ENCODE results near the gene KIZ. TPM values are rescaled to one million over a fixed set of nuclear protein-coding genes. Genes with fewer than 3 reads are reported as not detected.

KIZ gene
- total RNA-seq, 1 experiment from 2014 or later, result 17.6 TPM

GRCh38 chr20:21082584-21082983 is 43.3 kb upstream of the KIZ start:
- ATAC-seq (no peak), DNase-seq (ENCODE audit: low read depth, low spot score) (no peak)
- intact Hi-C loops (cut with micrococcal nuclease), result no loop called here
- Histone ChIP-seq H3K27ac (ENCODE audit: low read depth, low read length) (no peak overlapping the region), H3K9me3 (ENCODE audit: control insufficient read depth in 1 of 2, insufficient read depth in 1 of 2, low read depth in 1 of 2, low read length in 2 of 2) (no peaks in the 10 kb centered on the region), H3K4me2 (ENCODE audit: low read length) (no peak overlapping the region), H4K20me1 (ENCODE audit: insufficient read depth) (no peaks in the 10 kb centered on the region), H3K4me1 (ENCODE audit: control insufficient read depth in 1 of 2, insufficient read depth in 2 of 2, low read length in 2 of 2) (peaks cover 0 to 5% of the 10 kb centered on the region in 2 experiments; a peak in 2 of 4 replicates), H3K4me3 (replicated peaks in 1 of 2; ENCODE audit: low read depth in 1 of 2, low read length in 2 of 2) (no peak overlapping the region), H3K79me2 (ENCODE audit: insufficient read depth, low read length) (no peaks in the 10 kb centered on the region), H3K36me3 (ENCODE audit: control insufficient read depth in 1 of 2, insufficient read depth in 2 of 2, low read length in 2 of 2) (no peaks in the 10 kb centered on the region), H3K9me2 (ENCODE audit: insufficient read depth) (no peaks in the 10 kb centered on the region), H3K27me3 (ENCODE audit: insufficient read depth, low read length) (no peaks in the 10 kb centered on the region), H3K9ac (ENCODE audit: low read length) (no peak overlapping the region), H2AFZ (ENCODE audit: low read depth, low read length, poor library complexity, severe bottlenecking) (no peak overlapping the region)
- ChIA-PET CTCF (interaction anchor here (1.9 kb wide), 1 partner anchor 34 kb away, joined by 4 read pairs; no protein-coding TSS in a partner anchor), POLR2A (no interaction called here), RAD21 (ENCODE audit: low non-redundant PET in 1 of 2, low total read pairs in 2 of 2, uncharacterized antibody in 2 of 2, unreplicated experiment in 2 of 2) (no interaction called here)
- BruUV-seq (replicated peaks), result no TSS peak
- TF ChIP-seq ATF3 (IDR thresholded peaks at IDR 0.05) (no peak), SP1 (IDR thresholded peaks at IDR 0.05; ENCODE audit: low read depth) (no peak), SRF (IDR thresholded peaks at IDR 0.05; ENCODE audit: low read depth) (no peak), TCF7L2 (IDR thresholded peaks at IDR 0.05; ENCODE audit: borderline replicate concordance, extremely low read depth, insufficient read depth, insufficient read length) (no peak), EZH2phosphoT487 (IDR thresholded peaks at IDR 0.05; ENCODE audit: borderline replicate concordance) (no peak)
- TF ChIP-seq, protein P1, sequence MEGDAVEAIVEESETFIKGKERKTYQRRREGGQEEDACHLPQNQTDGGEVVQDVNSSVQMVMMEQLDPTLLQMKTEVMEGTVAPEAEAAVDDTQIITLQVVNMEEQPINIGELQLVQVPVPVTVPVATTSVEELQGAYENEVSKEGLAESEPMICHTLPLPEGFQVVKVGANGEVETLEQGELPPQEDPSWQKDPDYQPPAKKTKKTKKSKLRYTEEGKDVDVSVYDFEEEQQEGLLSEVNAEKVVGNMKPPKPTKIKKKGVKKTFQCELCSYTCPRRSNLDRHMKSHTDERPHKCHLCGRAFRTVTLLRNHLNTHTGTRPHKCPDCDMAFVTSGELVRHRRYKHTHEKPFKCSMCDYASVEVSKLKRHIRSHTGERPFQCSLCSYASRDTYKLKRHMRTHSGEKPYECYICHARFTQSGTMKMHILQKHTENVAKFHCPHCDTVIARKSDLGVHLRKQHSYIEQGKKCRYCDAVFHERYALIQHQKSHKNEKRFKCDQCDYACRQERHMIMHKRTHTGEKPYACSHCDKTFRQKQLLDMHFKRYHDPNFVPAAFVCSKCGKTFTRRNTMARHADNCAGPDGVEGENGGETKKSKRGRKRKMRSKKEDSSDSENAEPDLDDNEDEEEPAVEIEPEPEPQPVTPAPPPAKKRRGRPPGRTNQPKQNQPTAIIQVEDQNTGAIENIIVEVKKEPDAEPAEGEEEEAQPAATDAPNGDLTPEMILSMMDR (IDR thresholded peaks at IDR 0.05 in 2 of 3, conservative IDR thresholded peaks at IDR 0.05 in 1 of 3; ENCODE audit: borderline replicate concordance in 1 of 3, insufficient read depth in 1 of 3, low read depth in 2 of 3, low read length in 2 of 3), result no peak

DNA sequence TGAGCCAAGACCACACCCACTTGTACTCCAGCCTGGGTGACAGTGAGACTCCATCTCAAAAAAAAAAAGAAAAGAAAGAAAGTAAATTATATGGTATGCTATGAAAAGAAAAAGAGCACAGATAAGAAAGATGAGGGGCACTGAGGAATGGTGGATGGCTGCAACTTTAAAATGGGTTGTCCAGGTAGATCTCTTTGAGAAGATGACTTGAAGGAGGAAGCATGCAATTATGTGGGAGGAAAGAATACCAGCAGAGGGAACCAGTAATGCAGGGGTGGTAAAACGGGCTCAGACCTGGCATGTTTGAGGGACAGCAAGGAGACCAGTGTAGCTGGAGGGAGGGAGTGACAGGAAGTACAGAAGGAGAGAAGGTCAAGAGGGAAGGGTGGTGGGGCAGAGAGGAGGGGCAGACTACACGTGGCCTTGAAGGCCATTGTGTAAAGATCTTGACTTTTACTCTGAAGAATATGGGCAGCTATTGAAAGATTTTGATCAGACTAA is 42.0 kb upstream of the KIZ start:
- no peak overlapping the region for H3K4me3 ChIP-seq (replicated peaks in 1 of 2; ENCODE audit: low read depth in 1 of 2, low read length in 2 of 2)
- H3K4me1 ChIP-seq (ENCODE audit: control insufficient read depth in 1 of 2, insufficient read depth in 2 of 2, low read length in 2 of 2), result peaks cover 0 to 5% of the 10 kb centered on the region in 2 experiments; a peak in 2 of 4 replicates
- ChIA-PET RAD21 (ENCODE audit: low non-redundant PET in 1 of 2, low total read pairs in 2 of 2, uncharacterized antibody in 2 of 2, unreplicated experiment in 2 of 2) (no interaction called here), POLR2A (no interaction called here), CTCF (interaction anchor here (1.2 kb wide), 1 partner anchor 35 kb away, joined by 3 read pairs; no protein-coding TSS in a partner anchor)
- H2AFZ ChIP-seq (ENCODE audit: low read depth, low read length, poor library complexity, severe bottlenecking), result no peak overlapping the region
- no peak overlapping the region for H3K9ac ChIP-seq (ENCODE audit: low read length)
- peak; percentile 47 for ATAC-seq
- no peaks in the 10 kb centered on the region for H3K79me2 ChIP-seq (ENCODE audit: insufficient read depth, low read length)
- no peak for DNase-seq (ENCODE audit: low read depth, low spot score)
- no peaks in the 10 kb centered on the region for H3K9me2 ChIP-seq (ENCODE audit: insufficient read depth)
- no peaks in the 10 kb centered on the region for H3K27me3 ChIP-seq (ENCODE audit: insufficient read depth, low read length)
- intact Hi-C loops (cut with micrococcal nuclease), result no loop called here
- TF ChIP-seq ZFX (IDR thresholded peaks at IDR 0.05) (no peak), TCF7L2 (IDR thresholded peaks at IDR 0.05; ENCODE audit: borderline replicate concordance, extremely low read depth, insufficient read depth, insufficient read length) (no peak), EZH2phosphoT487 (IDR thresholded peaks at IDR 0.05; ENCODE audit: borderline replicate concordance) (no peak), SIN3A (IDR thresholded peaks at IDR 0.05; ENCODE audit: low read depth) (no peak), POLR2A (IDR thresholded peaks at IDR 0.05; ENCODE audit: borderline replicate concordance, extremely low read depth, insufficient read depth, insufficient read length) (no peak), RAD21 (IDR thresholded peaks at IDR 0.05; ENCODE audit: low read depth) (peak; percentile 16; the same call in 1 of the 2 replicates), CBX3 (IDR thresholded peaks at IDR 0.05; ENCODE audit: low read depth) (no peak), EZH2 (IDR thresholded peaks at IDR 0.05) (no peak)
- BruUV-seq (replicated peaks), result no TSS peak
- H3K9me3 ChIP-seq (ENCODE audit: control insufficient read depth in 1 of 2, insufficient read depth in 1 of 2, low read depth in 1 of 2, low read length in 2 of 2), result no peaks in the 10 kb centered on the region
- no peak overlapping the region for H3K27ac ChIP-seq (ENCODE audit: low read depth, low read length)
- no peaks in the 10 kb centered on the region for H3K36me3 ChIP-seq (ENCODE audit: control insufficient read depth in 1 of 2, insufficient read depth in 2 of 2, low read length in 2 of 2)
- no peak overlapping the region for H3K4me2 ChIP-seq (ENCODE audit: low read length)
- H4K20me1 ChIP-seq (ENCODE audit: insufficient read depth), result no peaks in the 10 kb centered on the region
